Trophoblast cell (in vitro differentiated cells and primary cell): ENCODE results near the gene LPXN.

ENCODE experiments used
- DNase-seq, 2 donors: peaks; one replicate each; pipeline ENCODE4 v3.0.0-alpha.2; 2016
- H2AFZ ChIP-seq: 2 replicates; pipeline ENCODE4 v1.6.1; 2013; ENCODE audit warnings: low read length, moderate library complexity, mild to moderate bottlenecking; ENCODE audit not compliant: insufficient read depth, poor library complexity
- H2AK5ac ChIP-seq: 2 replicates; pipeline ENCODE4 v1.6.1; 2013; ENCODE audit warnings: mild to moderate bottlenecking, low read length
- H2BK120ac ChIP-seq: 2 replicates; pipeline ENCODE4 v1.6.1; 2013; ENCODE audit warnings: low read length, mild to moderate bottlenecking, moderate library complexity; ENCODE audit not compliant: insufficient read depth, poor library complexity
- H2BK12ac ChIP-seq: 2 replicates; pipeline ENCODE4 v1.6.1; 2013; ENCODE audit warnings: mild to moderate bottlenecking, low read length, moderate library complexity
- H2BK5ac ChIP-seq: 2 replicates; pipeline ENCODE4 v1.6.1; 2013; ENCODE audit warnings: low read length, low read depth, moderate library complexity, mild to moderate bottlenecking; ENCODE audit not compliant: poor library complexity
- H3K14ac ChIP-seq: 2 replicates; pipeline ENCODE4 v1.6.1; 2013; ENCODE audit warnings: mild to moderate bottlenecking, low read length
- H3K18ac ChIP-seq: 2 replicates; pipeline ENCODE4 v1.6.1; 2013; ENCODE audit warnings: mild to moderate bottlenecking, low read length
- H3K23ac ChIP-seq: 2 replicates; pipeline ENCODE4 v1.6.1; 2013; ENCODE audit warnings: low read length
- H3K27ac ChIP-seq: 2 replicates; pipeline ENCODE4 v1.5.1; 2013; ENCODE audit warnings: low read depth, mild to moderate bottlenecking, inconsistent platforms, low read length, moderate library complexity
- H3K27me3 ChIP-seq: 2 replicates; pipeline ENCODE4 v1.6.1; 2013; ENCODE audit warnings: inconsistent platforms, mild to moderate bottlenecking, low read length, moderate library complexity; ENCODE audit not compliant: insufficient read depth
- H3K36me3 ChIP-seq, 2 experiments: 1 replicate in 1 of 2; 2 replicates in 1 of 2; pipeline ENCODE4 v1.6.1; 2013; ENCODE audit warnings: low read length in 2 of 2, mild to moderate bottlenecking in 2 of 2, moderate library complexity in 1 of 2; ENCODE audit not compliant: insufficient read depth in 2 of 2, control insufficient read depth in 1 of 2
- H3K4ac ChIP-seq: 2 replicates; pipeline ENCODE4 v1.6.1; 2013; ENCODE audit warnings: low read depth, mild to moderate bottlenecking, low read length, moderate library complexity
- H3K4me1 ChIP-seq, 2 experiments: 1 replicate in 1 of 2; 2 replicates in 1 of 2; pipeline ENCODE4 v1.6.1; 2013; ENCODE audit warnings: low read length in 2 of 2, mild to moderate bottlenecking in 2 of 2, moderate library complexity in 1 of 2; ENCODE audit not compliant: insufficient read depth in 2 of 2, control insufficient read depth in 1 of 2
- H3K4me2 ChIP-seq: 2 replicates; pipeline ENCODE4 v1.6.1; 2013; ENCODE audit warnings: inconsistent platforms, mild to moderate bottlenecking, low read length, moderate library complexity
- H3K4me3 ChIP-seq: 2 replicates; pipeline ENCODE4 v1.5.1; 2013; ENCODE audit warnings: mild to moderate bottlenecking, low read depth, low read length, inconsistent platforms
- H3K79me1 ChIP-seq: one replicate; pipeline ENCODE4 v1.6.1; 2013; ENCODE audit warnings: low read length
- H3K79me2 ChIP-seq: 2 replicates; pipeline ENCODE4 v1.6.1; 2013; ENCODE audit warnings: low read length, mild to moderate bottlenecking; ENCODE audit not compliant: control insufficient read depth, insufficient read depth, poor library complexity
- H3K9ac ChIP-seq: 2 replicates; pipeline ENCODE4 v1.6.1; 2013; ENCODE audit warnings: mild to moderate bottlenecking, low read length
- H3K9me3 ChIP-seq: 2 replicates; pipeline ENCODE4 v1.6.1; 2013; ENCODE audit warnings: low read depth, mild to moderate bottlenecking, control low read depth, inconsistent platforms, low read length; ENCODE audit not compliant: insufficient read depth
- H4K12ac ChIP-seq: 2 replicates; pipeline ENCODE4 v1.6.1; 2013; ENCODE audit warnings: low read depth, mild to moderate bottlenecking, low read length, moderate library complexity
- H4K8ac ChIP-seq: 2 replicates; pipeline ENCODE4 v1.6.1; 2013; ENCODE audit warnings: low read depth, mild to moderate bottlenecking, low read length, moderate library complexity
- H4K91ac ChIP-seq: one replicate; pipeline ENCODE4 v1.6.1; 2013; ENCODE audit warnings: low read depth, mild to moderate bottlenecking, low read length, moderate library complexity
- whole genome bisulfite sequencing: extraction: QIAGEN DNeasy Blood & Tissue Kit; methylation state at CpG from one replicate; pipeline ENCODE4 v1.1.7; 2013; ENCODE audit warnings: missing lambda C conversion rate; ENCODE audit not compliant: insufficient read length, insufficient coverage; ENCODE audit errors: extremely low coverage; 5-methylcytosine and 5-hydroxymethylcytosine counted together

The LPXN gene

DNA sequence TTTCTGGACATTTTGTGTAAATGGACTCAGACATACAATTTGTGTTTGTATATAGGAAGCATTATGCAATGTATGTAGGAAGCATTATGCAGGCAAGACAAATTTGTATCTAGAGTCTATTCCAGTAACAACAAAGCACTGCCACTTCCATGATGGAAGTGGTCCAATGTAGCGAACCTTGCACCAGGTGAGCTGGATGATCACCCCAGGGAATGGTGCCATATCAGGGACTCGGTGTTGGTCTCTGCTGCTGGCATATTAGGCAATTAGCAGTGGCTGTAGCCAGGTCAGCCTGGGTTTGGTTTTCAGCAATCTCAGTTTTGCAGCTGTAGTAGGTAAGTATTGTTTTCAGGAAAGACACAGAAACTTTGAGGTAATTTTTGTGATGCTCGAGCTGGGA, 16.0 kb upstream of the LPXN start:
- no peak overlapping the region for H3K4me3 ChIP-seq
- H2AK5ac ChIP-seq = no peak overlapping the region
- H3K36me3 ChIP-seq = peaks cover 3 to 6% of the 10 kb centered on the region in 2 experiments
- H4K12ac ChIP-seq = no peak overlapping the region
- no peak overlapping the region for H3K23ac ChIP-seq
- H3K4ac ChIP-seq = no peak overlapping the region
- no peak overlapping the region for H3K4me2 ChIP-seq
- H3K9ac ChIP-seq = no peak overlapping the region
- no peak overlapping the region for H4K8ac ChIP-seq
- no peak for DNase-seq
- no peak overlapping the region for H2AFZ ChIP-seq
- no peak overlapping the region for H3K27ac ChIP-seq
- no peak overlapping the region for H2BK5ac ChIP-seq
- no peaks in the 10 kb centered on the region for H3K79me1 ChIP-seq
- H2BK12ac ChIP-seq = no peak overlapping the region
- H3K14ac ChIP-seq = no peak overlapping the region
- no CpG with 5 or more reads among the region's 3 CpGs for WGBS
- H3K9me3 ChIP-seq = no peaks in the 10 kb centered on the region
- no peak overlapping the region for H4K91ac ChIP-seq
- H2BK120ac ChIP-seq = no peak overlapping the region
- no peaks in the 10 kb centered on the region for H3K4me1 ChIP-seq
- no peak overlapping the region for H3K18ac ChIP-seq
- H3K27me3 ChIP-seq = no peaks in the 10 kb centered on the region
- H3K79me2 ChIP-seq = no peaks in the 10 kb centered on the region

- Histone ChIP-seq H2AK5ac (no peak overlapping the region), H3K4me3 (no peak overlapping the region), H3K23ac (no peak overlapping the region), H4K8ac (no peak overlapping the region), H3K79me2 (no peaks in the 10 kb centered on the region), H3K4ac (no peak overlapping the region), H3K79me1 (no peaks in the 10 kb centered on the region), H3K9ac (no peak overlapping the region), H3K27ac (no peak overlapping the region), H3K27me3 (no peaks in the 10 kb centered on the region), H2AFZ (no peak overlapping the region), H3K14ac (no peak overlapping the region), H2BK12ac (no peak overlapping the region), H4K91ac (no peak overlapping the region), H2BK5ac (no peak overlapping the region), H3K4me1 (no peaks in the 10 kb centered on the region), H3K36me3 (peaks cover 3% of the 10 kb centered on the region in 2 experiments), H2BK120ac (no peak overlapping the region), H3K4me2 (no peak overlapping the region), H3K9me3 (no peaks in the 10 kb centered on the region), H3K18ac (no peak overlapping the region), H4K12ac (no peak overlapping the region)
- DNase-seq = no peak
- WGBS = no CpG with 5 or more reads among the region's 2 CpGs
These were observed 11.3 kb upstream of the LPXN start for GRCh38 chr11:58586998-58587397.

DNA sequence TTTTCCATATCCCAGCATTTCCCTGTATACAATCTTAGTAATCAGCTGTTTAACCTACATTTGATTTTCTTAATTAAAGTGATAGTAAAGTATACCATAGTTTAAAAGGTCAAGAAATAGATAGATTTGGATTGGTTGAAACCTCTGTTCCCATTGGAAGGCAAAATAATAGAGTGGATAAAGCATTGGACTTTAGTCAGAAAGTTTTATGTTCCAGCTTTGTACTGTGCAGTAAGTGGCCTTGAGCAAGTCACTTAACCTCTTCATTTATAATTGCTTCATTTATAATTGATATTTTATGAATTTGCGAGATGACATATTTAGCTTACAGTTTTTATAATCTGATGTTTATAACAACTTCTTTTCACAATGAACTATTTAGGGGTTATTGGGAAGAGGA, 6.8 kb upstream of the LPXN start:
- Histone ChIP-seq H2BK12ac (no peak overlapping the region), H4K91ac (no peak overlapping the region), H4K12ac (no peak overlapping the region), H3K9ac (no peak overlapping the region), H3K79me1 (peaks cover 14% of the 10 kb centered on the region), H3K4me2 (no peak overlapping the region), H3K4me3 (no peak overlapping the region), H2AK5ac (no peak overlapping the region), H2BK120ac (no peak overlapping the region), H3K4me1 (peaks cover 0 to 2% of the 10 kb centered on the region in 2 experiments), H3K9me3 (no peaks in the 10 kb centered on the region), H3K27me3 (no peaks in the 10 kb centered on the region), H3K23ac (no peak overlapping the region), H3K4ac (no peak overlapping the region), H2AFZ (no peak overlapping the region), H3K18ac (no peak overlapping the region), H3K14ac (no peak overlapping the region), H2BK5ac (no peak overlapping the region), H4K8ac (no peak overlapping the region), H3K36me3 (peaks cover 0 to 2% of the 10 kb centered on the region in 2 experiments), H3K27ac (no peak overlapping the region), H3K79me2 (peaks cover 13% of the 10 kb centered on the region)
- WGBS = no CpG with 5 or more reads among the region's 1 CpG
- DNase-seq = no peak

DNA sequence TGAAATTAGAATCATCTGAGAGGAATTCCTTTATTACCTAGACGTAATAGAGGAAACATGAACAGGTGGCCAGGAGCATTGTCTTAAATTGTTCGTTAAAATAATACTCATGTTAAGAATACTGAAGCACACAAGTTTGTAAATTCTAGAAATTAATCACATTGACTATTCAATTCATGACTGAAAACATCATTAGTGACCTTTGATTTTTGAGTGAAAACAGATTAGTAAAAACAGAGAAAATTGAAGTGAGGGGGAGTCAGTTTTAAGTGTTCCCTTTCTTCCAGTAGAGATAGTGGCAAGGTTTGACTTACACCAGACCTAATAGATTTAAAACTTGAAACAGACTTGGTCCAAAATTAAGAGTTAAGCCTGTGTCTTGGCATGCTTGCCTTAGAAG, 4.7 kb upstream of the LPXN start:
- H3K18ac ChIP-seq = no peak overlapping the region
- H4K12ac ChIP-seq = no peak overlapping the region
- H2AFZ ChIP-seq = no peak overlapping the region
- H3K4ac ChIP-seq = no peak overlapping the region
- no peaks in the 10 kb centered on the region for H3K9me3 ChIP-seq
- H3K4me3 ChIP-seq = no peak overlapping the region
- no peak overlapping the region for H2BK12ac ChIP-seq
- no peak overlapping the region for H3K14ac ChIP-seq
- H3K79me1 ChIP-seq = peaks cover 14% of the 10 kb centered on the region
- peaks cover 0 to 2% of the 10 kb centered on the region in 2 experiments for H3K4me1 ChIP-seq
- peak in 1 of 2 donors; percentile 1 for DNase-seq
- peaks cover 0 to 2% of the 10 kb centered on the region in 2 experiments for H3K36me3 ChIP-seq
- H3K27ac ChIP-seq = no peak overlapping the region
- no peak overlapping the region for H3K23ac ChIP-seq
- no peak overlapping the region for H3K9ac ChIP-seq
- H3K4me2 ChIP-seq = no peak overlapping the region
- no peak overlapping the region for H4K91ac ChIP-seq
- H2AK5ac ChIP-seq = no peak overlapping the region
- no CpG with 5 or more reads among the region's 2 CpGs for WGBS
- no peak overlapping the region for H2BK5ac ChIP-seq
- no peak overlapping the region for H2BK120ac ChIP-seq
- H3K27me3 ChIP-seq = no peaks in the 10 kb centered on the region
- H4K8ac ChIP-seq = no peak overlapping the region
- peaks cover 13% of the 10 kb centered on the region for H3K79me2 ChIP-seq
